CD14-positive monocyte (primary cell): ENCODE results near the gene AGPAT2. TPM values are rescaled to one million over a fixed set of nuclear protein-coding genes. Genes with fewer than 3 reads are reported as not detected.

ENCODE experiments used
- DNase-seq, 3 donors: peaks; one replicate each; pipeline ENCODE4 v3.0.0-alpha.2; 2011 to 2022
- H2AFZ ChIP-seq: 2 replicates; pipeline ENCODE4 v1.6.0; 2012; ENCODE audit warnings: mild to moderate bottlenecking, low read depth, low read length, inconsistent platforms; ENCODE audit not compliant: insufficient read depth, poor library complexity, severe bottlenecking
- H3K27ac ChIP-seq, 2 donors: 1 replicate in 1 of 2; 2 replicates in 1 of 2; pipeline ENCODE4 v1.5.1; 2012 to 2013; ENCODE audit warnings: low read length in 2 of 2, control low read depth in 1 of 2, inconsistent platforms in 1 of 2, low read depth in 1 of 2, mild to moderate bottlenecking in 1 of 2
- H3K27me3 ChIP-seq, 2 donors: one replicate each; pipeline versions ENCODE4 v1.6.0 to v1.6.1; 2011 to 2013; ENCODE audit warnings: low read length in 2 of 2; ENCODE audit not compliant: control insufficient read depth in 2 of 2, insufficient read depth in 2 of 2
- H3K36me3 ChIP-seq, 2 donors: replicated peaks in 1 of 2; 1 replicate in 1 of 2; 2 replicates in 1 of 2; pipeline versions ENCODE4 v1.5.1 to v1.6.1; 2012 to 2013; ENCODE audit warnings: low read length in 2 of 2, control low read depth in 1 of 2, inconsistent platforms in 1 of 2, mild to moderate bottlenecking in 1 of 2; ENCODE audit not compliant: insufficient read depth in 2 of 2, control insufficient read depth in 1 of 2
- H3K4me1 ChIP-seq, 2 donors: 1 replicate in 1 of 2; 2 replicates in 1 of 2; pipeline versions ENCODE4 v1.5.1 to v1.6.1; 2012 to 2013; ENCODE audit warnings: low read length in 2 of 2, control low read depth in 1 of 2, inconsistent platforms in 1 of 2, mild to moderate bottlenecking in 1 of 2, moderate library complexity in 1 of 2; ENCODE audit not compliant: insufficient read depth in 2 of 2, control insufficient read depth in 1 of 2
- H3K4me2 ChIP-seq: replicated peaks from 2 replicates; pipeline ENCODE3; 2012; ENCODE audit warnings: low read length, moderate library complexity, mild to moderate bottlenecking; ENCODE audit not compliant: poor library complexity, severe bottlenecking; ENCODE audit errors: extremely low read depth
- H3K4me3 ChIP-seq, 3 experiments: fragments of 200-600 bp in 1 of 3; sonication (generic) in 1 of 3; replicated peaks in 1 of 3; 1 replicate in 2 of 3; 2 replicates in 1 of 3; pipeline ENCODE4 v1.5.1; 2011 to 2013; ENCODE audit warnings: low read length in 3 of 3, mild to moderate bottlenecking in 3 of 3, control low read depth in 2 of 3, low read depth in 2 of 3, inconsistent platforms in 1 of 3, moderate library complexity in 1 of 3
- H3K79me2 ChIP-seq: 2 replicates; pipeline ENCODE4 v1.6.0; 2012; ENCODE audit warnings: mild to moderate bottlenecking, control low read depth, inconsistent platforms, low read length, moderate library complexity; ENCODE audit not compliant: insufficient read depth
- H3K9ac ChIP-seq: 2 replicates; pipeline ENCODE4 v1.6.0; 2017; ENCODE audit warnings: low read length, mild to moderate bottlenecking; ENCODE audit not compliant: insufficient read depth, poor library complexity, severe bottlenecking
- H3K9me3 ChIP-seq, 2 donors: replicated peaks in 1 of 2; 1 replicate in 1 of 2; 2 replicates in 1 of 2; pipeline versions ENCODE4 v1.5.1 to v1.6.1; 2012 to 2013; ENCODE audit warnings: low read length in 2 of 2, control low read depth in 1 of 2; ENCODE audit not compliant: control insufficient read depth in 1 of 2, insufficient read depth in 1 of 2
- H4K20me1 ChIP-seq: 2 replicates; pipeline ENCODE4 v1.6.0; 2012; ENCODE audit warnings: mild to moderate bottlenecking, low read length, control low read depth, moderate library complexity; ENCODE audit not compliant: insufficient read depth
- H3K27ac Mint-ChIP-seq, 7 donors: one replicate each; pipeline ENCODE4 v1.8.0; 2020; ENCODE audit warnings: mild to moderate bottlenecking in 7 of 7, mixed read lengths in 7 of 7, moderate library complexity in 6 of 7, inconsistent platforms in 2 of 7
- H3K27me3 Mint-ChIP-seq, 3 donors: one replicate each; pipeline ENCODE4 v1.8.0; 2021 to 2022; ENCODE audit warnings: low read depth in 3 of 3, mild to moderate bottlenecking in 3 of 3, mixed read lengths in 3 of 3, moderate library complexity in 3 of 3, inconsistent platforms in 1 of 3
- H3K36me3 Mint-ChIP-seq, 2 donors: one replicate each; pipeline ENCODE4 v1.8.0; 2020; ENCODE audit warnings: mixed read lengths in 2 of 2, inconsistent platforms in 1 of 2, mild to moderate bottlenecking in 1 of 2
- H3K4me1 Mint-ChIP-seq: one replicate; pipeline ENCODE4 v1.8.0; 2020; ENCODE audit warnings: mild to moderate bottlenecking, mixed read lengths
- H3K4me3 Mint-ChIP-seq, 2 donors: one replicate each; pipeline ENCODE4 v1.8.0; 2020; ENCODE audit warnings: mild to moderate bottlenecking in 2 of 2, mixed read lengths in 2 of 2, moderate library complexity in 1 of 2
- H3K9me3 Mint-ChIP-seq, 7 donors: one replicate each; pipeline ENCODE4 v1.8.0; 2020 to 2022; ENCODE audit warnings: mixed read lengths in 7 of 7, mild to moderate bottlenecking in 6 of 7, moderate library complexity in 6 of 7, inconsistent platforms in 2 of 7
- CTCF ChIP-seq: fragments of 200-600 bp; IDR thresholded peaks from one replicate; pipeline ENCODE4 v1.8.0; 2022; ENCODE audit warnings: antibody characterized with exemption, mild to moderate bottlenecking
- WGBS: methylation state at CpG from one replicate; pipeline ENCODE4 v1.1.5; 2013; ENCODE audit warnings: missing lambda C conversion rate; ENCODE audit not compliant: insufficient coverage; 5-methylcytosine and 5-hydroxymethylcytosine counted together
- intact Hi-C, 2 donors: fragments of 100-400 bp; cut with micrococcal nuclease; formaldehyde crosslinking; loops; one replicate each; pipeline versions ENCODE4 v1.15.0 to v1.15.1; 2023
- polyA plus RNA-seq, 3 donors: library from polyadenylated mRNA; depleted of rRNA in 1 of 3; unstranded in 2 of 3; stranded (reverse) in 1 of 3; fragments of 300-500 nt in 2 of 3; fragments of >200 nt in 1 of 3; fragmentation: Illumina TruSeq in 2 of 3; gene quantifications; 1 replicate in 2 of 3; 2 replicates in 1 of 3; pipeline ENCODE4 v1.2.3, GENCODE V29; 2012 to 2021

AGPAT2 gene
- polyA plus RNA-seq, 3 donors, result 80.1 to 139 (median 116) TPM

- H3K79me2 ChIP-seq, result peaks cover 76% of the 10 kb centered on the region
- H2AFZ ChIP-seq, result no peak overlapping the region
- H4K20me1 ChIP-seq, result peaks cover 70% of the 10 kb centered on the region
- no peak for TF ChIP-seq CTCF
- Mint-ChIP-seq H3K36me3 (peaks cover 0 to 12% of the 10 kb centered on the region in 2 donors), H3K4me1 (peaks cover 47% of the 10 kb centered on the region), H3K4me3 (no peak overlapping the region), H3K27me3 (no peaks in the 10 kb centered on the region), H3K27ac (no peak overlapping the region), H3K9me3 (peaks cover 0 to 3% (median 0%) of the 10 kb centered on the region in 7 donors)
- no peak overlapping the region for H3K9ac ChIP-seq
- peaks cover 50 to 70% of the 10 kb centered on the region in 2 donors for H3K4me1 ChIP-seq
- H3K9me3 ChIP-seq, result no peaks in the 10 kb centered on the region
- H3K36me3 ChIP-seq, result peaks cover 0 to 13% of the 10 kb centered on the region in 2 donors
- no peak for DNase-seq
- WGBS, result 99% methylated on average over 10 of the region's 16 CpGs
- H3K4me2 ChIP-seq, result no peak overlapping the region
- intact Hi-C loops, result no loop called here
- no peaks in the 10 kb centered on the region for H3K27me3 ChIP-seq
- no peak overlapping the region for H3K27ac ChIP-seq
- H3K4me3 ChIP-seq, result no peak overlapping the region
Observed at GRCh38 chr9:136683173-136683745, 4.0 kb downstream of the AGPAT2 start.

DNA sequence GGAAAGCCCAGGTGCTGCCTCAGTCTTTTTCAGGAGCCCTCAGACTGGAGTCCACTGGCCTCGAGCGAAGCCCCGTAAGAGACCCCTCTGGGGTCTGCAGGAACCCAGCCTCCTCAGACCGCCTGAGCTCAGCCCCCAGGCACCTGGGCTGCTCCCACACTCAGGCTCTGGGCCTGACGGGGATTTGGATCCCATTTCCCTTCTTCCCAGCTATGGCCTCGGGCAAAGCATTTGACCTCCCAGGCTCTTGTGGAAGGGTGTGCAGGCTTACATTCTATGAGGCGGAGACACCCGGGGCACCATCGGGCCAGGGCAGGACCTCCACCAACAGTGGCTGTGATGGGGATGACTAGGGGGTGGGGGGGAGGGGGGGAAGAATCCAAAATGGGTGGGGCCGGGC is 4.5 kb downstream of the AGPAT2 start:
- Histone ChIP-seq H3K4me2 (no peak overlapping the region), H3K9me3 (no peaks in the 10 kb centered on the region), H3K4me1 (peaks cover 48 to 69% of the 10 kb centered on the region in 2 donors), H3K4me3 (no peak overlapping the region), H3K27me3 (no peaks in the 10 kb centered on the region), H4K20me1 (peaks cover 75% of the 10 kb centered on the region), H3K36me3 (peaks cover 0 to 13% of the 10 kb centered on the region in 2 donors), H3K9ac (no peak overlapping the region), H3K79me2 (peaks cover 82% of the 10 kb centered on the region), H3K27ac (no peak overlapping the region), H2AFZ (no peak overlapping the region)
- no peak for TF ChIP-seq CTCF
- H3K27me3 Mint-ChIP-seq, result no peaks in the 10 kb centered on the region
- DNase-seq, result no peak
- intact Hi-C loops, result no loop called here
- H3K4me3 Mint-ChIP-seq, result no peak overlapping the region
- no peak overlapping the region for H3K27ac Mint-ChIP-seq
- peaks cover 0 to 15% of the 10 kb centered on the region in 2 donors for H3K36me3 Mint-ChIP-seq
- H3K4me1 Mint-ChIP-seq, result peaks cover 43% of the 10 kb centered on the region
- WGBS, result 91% methylated on average over 4 of the region's 10 CpGs
- no peaks in the 10 kb centered on the region for H3K9me3 Mint-ChIP-seq
